GOT3 (cell line): ENCODE data around the gene KMT2A.

Experiments used
- DNase-seq: peaks from one replicate; lab custom pipeline; 2025; ENCODE audit warnings: mixed read lengths; lab: John Stamatoyannopoulos, UW

KMT2A gene

DNA sequence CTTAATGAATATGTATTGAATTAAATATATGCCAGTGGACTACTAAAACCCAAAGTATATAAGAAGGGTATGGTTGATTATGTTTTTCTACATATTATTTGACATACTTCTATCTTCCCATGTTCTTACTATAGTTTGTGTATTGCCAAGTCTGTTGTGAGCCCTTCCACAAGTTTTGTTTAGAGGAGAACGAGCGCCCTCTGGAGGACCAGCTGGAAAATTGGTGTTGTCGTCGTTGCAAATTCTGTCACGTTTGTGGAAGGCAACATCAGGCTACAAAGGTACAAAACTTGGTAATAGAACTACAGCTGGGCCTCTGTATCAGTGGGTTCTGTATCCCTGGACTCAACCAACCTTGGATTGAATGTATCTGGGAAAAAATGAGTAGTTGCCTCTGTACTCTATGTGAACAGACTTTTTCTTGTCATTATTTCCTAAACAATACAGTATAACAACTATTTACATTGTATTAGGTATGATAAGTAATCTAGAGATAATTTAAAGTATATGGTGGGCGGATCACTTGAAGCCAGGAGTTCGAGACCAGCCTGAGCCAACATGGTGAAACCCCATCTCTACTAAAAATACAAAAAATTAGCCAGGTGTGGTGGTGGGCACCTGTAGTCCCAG, 52.3 kb downstream of the KMT2A start:
- no peak for DNase-seq

- no peak for DNase-seq
Measured at GRCh38 chr11:118491041-118491440, 54.7 kb downstream of the KMT2A start.

GRCh38 chr11:118497831-118498230, 61.5 kb downstream of the KMT2A start:
- DNase-seq = no peak

DNA sequence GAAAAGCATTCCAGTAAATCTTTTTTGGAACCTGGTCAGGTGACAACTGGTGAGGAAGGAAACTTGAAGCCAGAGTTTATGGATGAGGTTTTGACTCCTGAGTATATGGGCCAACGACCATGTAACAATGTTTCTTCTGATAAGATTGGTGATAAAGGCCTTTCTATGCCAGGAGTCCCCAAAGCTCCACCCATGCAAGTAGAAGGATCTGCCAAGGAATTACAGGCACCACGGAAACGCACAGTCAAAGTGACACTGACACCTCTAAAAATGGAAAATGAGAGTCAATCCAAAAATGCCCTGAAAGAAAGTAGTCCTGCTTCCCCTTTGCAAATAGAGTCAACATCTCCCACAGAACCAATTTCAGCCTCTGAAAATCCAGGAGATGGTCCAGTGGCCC, 66.9 kb downstream of the KMT2A start:
- no peak for DNase-seq

- no peak for DNase-seq
Measured at GRCh38 chr11:118511601-118512000, 75.3 kb downstream of the KMT2A start.

DNA sequence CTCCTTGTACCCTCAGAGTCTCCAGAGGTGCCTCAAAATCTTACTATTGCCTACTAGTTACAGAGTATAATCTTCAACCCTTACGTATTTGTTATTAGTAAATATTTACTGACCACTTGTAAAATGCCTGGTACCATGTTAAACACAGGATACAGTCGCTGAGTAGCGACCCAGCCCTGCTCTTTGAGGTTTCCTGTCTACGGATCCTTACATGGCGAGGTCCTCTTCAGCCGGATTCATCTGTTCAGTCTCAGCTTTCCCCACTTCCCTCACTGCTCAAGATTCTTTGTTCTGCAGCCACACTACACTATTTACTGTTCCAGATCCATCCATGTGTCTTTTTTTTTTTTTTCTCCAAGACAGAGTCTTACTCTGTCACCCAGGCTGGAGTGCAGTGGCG, 77.8 kb downstream of the KMT2A start:
- DNase-seq = no peak

GRCh38 chr11:118519549-118519948, 83.3 kb downstream of the KMT2A start:
- DNase-seq = no peak

DNA sequence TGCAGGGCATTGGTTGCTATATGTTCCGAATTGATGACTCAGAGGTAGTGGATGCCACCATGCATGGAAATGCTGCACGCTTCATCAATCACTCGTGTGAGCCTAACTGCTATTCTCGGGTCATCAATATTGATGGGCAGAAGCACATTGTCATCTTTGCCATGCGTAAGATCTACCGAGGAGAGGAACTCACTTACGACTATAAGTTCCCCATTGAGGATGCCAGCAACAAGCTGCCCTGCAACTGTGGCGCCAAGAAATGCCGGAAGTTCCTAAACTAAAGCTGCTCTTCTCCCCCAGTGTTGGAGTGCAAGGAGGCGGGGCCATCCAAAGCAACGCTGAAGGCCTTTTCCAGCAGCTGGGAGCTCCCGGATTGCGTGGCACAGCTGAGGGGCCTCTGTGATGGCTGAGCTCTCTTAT, 85.6 kb downstream of the KMT2A start:
- DNase-seq = no peak

DNA sequence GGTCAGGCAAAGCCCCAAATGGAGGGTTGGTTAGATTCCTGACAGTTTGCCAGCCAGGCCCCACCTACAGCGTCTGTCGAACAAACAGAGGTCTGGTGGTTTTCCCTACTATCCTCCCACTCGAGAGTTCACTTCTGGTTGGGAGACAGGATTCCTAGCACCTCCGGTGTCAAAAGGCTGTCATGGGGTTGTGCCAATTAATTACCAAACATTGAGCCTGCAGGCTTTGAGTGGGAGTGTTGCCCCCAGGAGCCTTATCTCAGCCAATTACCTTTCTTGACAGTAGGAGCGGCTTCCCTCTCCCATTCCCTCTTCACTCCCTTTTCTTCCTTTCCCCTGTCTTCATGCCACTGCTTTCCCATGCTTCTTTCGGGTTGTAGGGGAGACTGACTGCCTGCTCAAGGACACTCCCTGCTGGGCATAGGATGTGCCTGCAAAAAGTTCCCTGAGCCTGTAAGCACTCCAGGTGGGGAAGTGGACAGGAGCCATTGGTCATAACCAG, 86.3 kb downstream of the KMT2A start:
- no peak for DNase-seq

DNA sequence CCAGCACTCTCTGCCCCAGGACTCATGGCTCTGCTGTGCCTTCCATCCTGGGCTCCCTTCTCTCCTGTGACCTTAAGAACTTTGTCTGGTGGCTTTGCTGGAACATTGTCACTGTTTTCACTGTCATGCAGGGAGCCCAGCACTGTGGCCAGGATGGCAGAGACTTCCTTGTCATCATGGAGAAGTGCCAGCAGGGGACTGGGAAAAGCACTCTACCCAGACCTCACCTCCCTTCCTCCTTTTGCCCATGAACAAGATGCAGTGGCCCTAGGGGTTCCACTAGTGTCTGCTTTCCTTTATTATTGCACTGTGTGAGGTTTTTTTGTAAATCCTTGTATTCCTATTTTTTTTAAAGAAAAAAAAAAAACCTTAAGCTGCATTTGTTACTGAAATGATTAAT, 88.1 kb downstream of the KMT2A start:
- no peak for DNase-seq

DNA sequence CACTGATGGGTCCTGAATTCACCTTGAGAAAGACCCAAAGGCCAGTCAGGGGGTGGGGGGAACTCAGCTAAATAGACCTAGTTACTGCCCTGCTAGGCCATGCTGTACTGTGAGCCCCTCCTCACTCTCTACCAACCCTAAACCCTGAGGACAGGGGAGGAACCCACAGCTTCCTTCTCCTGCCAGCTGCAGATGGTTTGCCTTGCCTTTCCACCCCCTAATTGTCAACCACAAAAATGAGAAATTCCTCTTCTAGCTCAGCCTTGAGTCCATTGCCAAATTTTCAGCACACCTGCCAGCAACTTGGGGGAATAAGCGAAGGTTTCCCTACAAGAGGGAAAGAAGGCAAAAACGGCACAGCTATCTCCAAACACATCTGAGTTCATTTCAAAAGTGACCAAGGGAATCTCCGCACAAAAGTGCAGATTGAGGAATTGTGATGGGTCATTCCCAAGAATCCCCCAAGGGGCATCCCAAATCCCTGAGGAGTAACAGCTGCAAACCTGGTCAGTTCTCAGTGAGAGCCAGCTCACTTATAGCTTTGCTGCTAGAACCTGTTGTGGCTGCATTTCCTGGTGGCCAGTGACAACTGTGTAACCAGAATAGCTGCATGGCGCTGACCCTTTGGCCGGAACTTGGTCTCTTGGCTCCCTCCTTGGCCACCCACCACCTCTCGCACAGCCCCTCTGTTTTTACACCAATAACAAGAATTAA, 88.6 kb downstream of the KMT2A start:
- DNase-seq = no peak

DNA sequence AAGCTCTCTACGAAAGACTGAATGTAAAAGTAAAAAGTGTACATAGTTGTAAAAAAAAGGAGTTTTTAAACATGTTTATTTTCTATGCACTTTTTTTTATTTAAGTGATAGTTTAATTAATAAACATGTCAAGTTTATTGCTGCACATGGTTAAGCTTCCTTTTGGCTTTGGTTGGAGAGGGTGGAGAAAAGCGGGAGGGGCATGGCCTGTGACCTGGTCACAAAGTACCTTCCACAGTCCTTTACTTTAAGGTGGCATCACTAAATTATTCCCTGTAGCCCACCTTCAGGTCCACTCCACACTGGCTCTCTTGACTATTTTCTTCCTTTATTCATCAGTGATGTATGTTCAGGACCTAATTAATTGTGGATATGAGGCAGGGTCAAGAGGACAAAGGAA, 90.4 kb downstream of the KMT2A start:
- DNase-seq = no peak

DNA sequence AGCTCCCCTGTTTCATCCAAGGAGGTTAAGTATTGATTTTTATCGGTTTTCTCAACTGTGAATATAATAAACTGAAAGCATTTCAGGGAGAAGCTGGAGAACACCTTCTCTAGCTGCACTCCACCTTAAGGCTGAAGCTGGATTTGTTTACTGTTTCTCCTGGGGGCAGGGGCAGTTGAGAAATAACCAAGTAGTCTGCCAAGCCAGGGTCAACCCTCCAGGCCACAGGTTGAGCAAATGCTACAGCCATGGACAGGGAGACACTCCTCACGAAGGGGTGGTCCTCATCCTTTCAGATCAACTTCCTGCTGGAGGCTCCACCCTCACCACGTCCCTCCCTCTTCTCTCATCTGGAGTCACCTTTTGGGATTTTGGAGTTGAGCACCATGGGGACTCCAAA, 90.8 kb downstream of the KMT2A start, which contains the start of gene TTC36:
Gene TTC36 (plus strand): TSS at position 366 of the 400 bp plus-strand sequence. CDS start 21 bp downstream, at position 387.
- DNase-seq = no peak

- no peak for DNase-seq
Measured at GRCh38 chr11:118528511-118528910, 92.2 kb downstream of the KMT2A start.

GRCh38 chr11:118529584-118530175, 93.4 kb downstream of the KMT2A start:
- no peak for DNase-seq

GRCh38 chr11:118530180-118530682, 93.9 kb downstream of the KMT2A start:
- no peak for DNase-seq

GRCh38 chr11:118530683-118531596, 94.6 kb downstream of the KMT2A start, which contains the start of gene TMEM25:
TMEM25 (plus strand) TSS chr11:118531192; CDS start chr11:118531802, 610 bp downstream.
- DNase-seq = no peak

DNA sequence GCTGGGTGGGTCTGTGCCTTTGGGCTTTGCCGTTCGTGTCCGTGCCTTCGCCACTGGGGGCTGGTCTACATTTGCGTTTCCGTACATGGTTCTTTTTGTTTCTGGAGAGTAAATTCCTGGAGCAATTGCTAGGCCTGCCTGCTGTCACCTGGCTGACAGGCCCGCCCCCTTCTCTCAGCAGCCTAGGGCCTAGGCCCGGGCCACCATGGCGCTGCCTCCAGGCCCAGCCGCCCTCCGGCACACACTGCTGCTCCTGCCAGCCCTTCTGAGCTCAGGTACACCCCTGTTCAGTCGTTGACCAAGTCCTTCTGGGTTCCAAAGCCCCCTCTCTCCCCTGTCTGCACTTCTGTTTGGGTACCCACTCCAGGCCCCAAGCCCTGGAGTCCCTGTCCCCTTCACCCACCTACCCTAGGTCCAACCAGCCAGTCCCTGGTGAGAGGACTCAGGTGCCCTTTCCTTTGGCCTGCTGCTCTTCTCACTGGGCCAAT, 95.3 kb downstream of the KMT2A start:
- no peak for DNase-seq

- DNase-seq = no peak
Measured at GRCh38 chr11:118532091-118532490, 95.8 kb downstream of the KMT2A start.

DNA sequence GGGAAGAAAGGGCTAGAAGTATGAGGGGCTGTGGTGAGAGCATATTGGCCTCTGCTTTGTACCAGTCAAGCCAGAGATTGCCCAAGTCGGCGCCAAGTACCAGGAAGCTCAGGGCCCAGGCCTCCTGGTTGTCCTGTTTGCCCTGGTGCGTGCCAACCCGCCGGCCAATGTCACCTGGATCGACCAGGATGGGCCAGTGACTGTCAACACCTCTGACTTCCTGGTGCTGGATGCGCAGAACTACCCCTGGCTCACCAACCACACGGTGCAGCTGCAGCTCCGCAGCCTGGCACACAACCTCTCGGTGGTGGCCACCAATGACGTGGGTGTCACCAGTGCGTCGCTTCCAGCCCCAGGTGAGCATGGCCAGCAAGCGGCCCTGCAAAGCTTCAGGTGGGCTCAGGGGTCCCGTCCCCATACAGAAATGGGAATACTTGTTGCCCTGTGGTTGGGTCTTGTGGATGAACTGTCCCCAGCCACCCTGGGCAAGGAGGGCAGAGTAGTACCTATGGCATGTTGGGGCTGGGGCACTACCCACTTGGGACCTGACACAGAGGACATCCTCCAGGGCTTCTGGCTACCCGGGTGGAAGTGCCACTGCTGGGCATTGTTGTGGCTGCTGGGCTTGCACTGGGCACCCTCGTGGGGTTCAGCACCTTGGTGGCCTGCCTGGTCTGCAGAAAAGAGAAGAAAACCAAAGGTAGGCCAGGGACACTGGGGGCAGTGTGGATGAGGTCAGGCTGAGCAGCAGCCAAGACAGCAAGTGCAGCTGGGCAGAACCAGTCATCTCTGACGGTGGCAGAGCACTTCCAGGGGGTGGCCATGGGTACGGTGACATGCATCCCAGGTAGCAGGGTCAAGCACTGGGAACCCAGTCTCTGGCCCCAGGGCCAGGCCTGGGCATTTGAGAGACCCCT, 96.8 kb downstream of the KMT2A start:
- no peak for DNase-seq
